GM18907 (cell line): ENCODE measurements around the gene LSMEM2.
"Not testable (repeated sequence)": the region's sequence is repeated elsewhere in the genome, so short reads cannot be mapped to it uniquely, and the experiment has no call there.

Source experiments
- ATAC-seq: cut with Tn5 transposase; IDR thresholded peaks from one replicate; pipeline ENCODE4 v1.9.1; 2021; ENCODE audit warnings: mild to moderate bottlenecking, moderate library complexity; ENCODE audit not compliant: unreplicated experiment

Gene LSMEM2

GRCh38 chr3:50264383-50264963 lies 14.4 kb upstream of the LSMEM2 start:
- no peak for ATAC-seq

DNA sequence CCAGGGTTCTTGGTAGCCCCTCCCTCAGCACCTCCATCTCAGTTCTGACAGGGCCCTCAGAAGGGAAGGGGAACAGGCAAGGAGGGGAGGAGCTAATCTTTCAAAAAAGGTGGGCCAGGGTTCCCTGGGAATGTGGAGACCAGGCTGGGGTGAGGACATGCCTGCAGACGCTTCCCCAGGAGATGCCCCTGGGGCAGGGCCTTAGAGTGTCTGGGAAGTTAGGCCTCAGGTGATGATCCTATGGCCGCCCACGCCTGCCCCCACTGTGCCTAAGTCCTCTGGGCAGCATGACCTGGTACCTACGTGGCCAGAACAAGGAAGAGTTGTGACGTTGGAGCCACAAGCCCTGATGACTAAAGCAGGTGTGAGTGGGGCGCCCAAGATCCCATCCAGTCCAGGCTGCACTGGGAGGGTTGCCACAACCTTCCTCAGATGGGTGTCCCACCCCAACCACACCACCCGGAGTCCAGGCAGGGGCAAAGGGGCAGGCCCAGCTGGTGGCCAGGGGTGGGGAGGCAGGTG lies 13.9 kb upstream of the LSMEM2 start:
- ATAC-seq: no peak

- ATAC-seq: no peak
Measured at GRCh38 chr3:50265571-50265970, 13.3 kb upstream of the LSMEM2 start.

DNA sequence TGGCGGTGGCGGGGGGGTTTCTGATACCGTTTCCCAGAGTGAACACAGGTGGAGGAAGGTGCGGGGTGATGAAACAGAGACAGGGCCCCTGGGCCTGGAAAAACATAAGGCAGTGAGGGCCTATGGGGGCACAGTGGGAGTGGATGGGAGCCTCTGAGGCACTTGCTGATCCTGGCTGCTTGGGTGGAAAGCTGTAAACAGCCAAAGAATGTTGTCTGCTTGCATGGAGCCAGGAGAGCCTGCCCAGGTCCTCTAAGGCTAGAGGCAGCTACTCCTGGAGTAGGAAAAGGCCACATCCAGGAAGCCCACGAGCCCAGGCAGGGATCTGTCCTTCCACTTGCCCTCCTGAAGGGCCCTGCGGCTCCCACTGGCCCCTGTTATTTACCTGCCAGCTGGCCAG lies 12.9 kb upstream of the LSMEM2 start:
- no peak for ATAC-seq

DNA sequence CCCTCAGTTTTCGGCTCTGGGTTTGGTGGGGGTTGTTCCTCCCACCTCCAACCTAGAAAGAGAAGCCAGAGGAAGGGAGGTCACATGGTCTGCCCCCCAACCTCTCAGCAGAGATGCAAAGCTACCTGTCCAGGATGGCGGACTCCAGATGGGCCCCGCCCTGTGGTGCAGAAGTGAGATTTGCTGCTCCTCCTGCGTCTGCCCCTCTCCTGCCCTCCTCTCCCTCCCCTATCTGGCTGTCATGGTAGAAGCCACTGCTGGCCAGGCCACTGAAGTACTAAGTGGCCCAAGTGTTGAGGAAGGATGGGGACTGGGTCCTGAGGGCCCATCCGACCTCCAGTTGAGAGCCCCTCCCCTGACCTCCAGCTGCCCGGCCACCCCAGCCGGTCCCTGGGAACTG lies 12.1 kb upstream of the LSMEM2 start:
- ATAC-seq: no peak

DNA sequence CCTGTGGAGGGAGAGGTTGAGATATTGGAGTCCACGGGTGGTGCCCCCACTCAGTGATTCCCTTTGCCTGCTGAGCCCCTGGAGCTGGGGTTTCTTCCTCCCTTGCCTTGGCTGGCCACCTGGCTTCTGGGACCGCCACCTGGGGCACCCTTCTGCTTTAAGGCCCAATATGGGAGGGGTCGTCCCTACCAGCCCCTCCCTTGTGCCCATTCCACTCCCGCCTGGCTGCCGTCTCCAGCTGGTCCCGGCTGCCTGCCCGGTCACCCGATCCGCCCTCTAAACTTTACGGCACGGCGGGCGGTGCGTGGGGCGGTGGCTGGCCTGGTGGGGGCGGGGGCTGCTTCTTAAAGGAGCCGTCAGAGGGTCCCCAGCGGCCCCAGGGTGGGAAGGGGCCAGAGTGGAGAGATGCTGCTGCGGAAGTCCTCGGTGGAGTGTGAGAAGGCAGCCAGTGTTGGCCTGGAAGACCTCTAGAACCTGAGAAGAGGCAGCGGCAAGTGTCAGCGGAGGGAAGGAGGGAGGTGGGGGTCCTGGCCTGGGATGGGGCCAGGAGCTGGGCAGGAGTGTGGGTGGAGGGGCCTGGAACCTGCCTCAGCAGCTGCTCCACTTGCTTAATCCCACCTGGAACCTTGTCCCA lies 11.5 kb upstream of the LSMEM2 start:
- ATAC-seq: no peak

- no peak for ATAC-seq
Measured at GRCh38 chr3:50268276-50268675, 10.6 kb upstream of the LSMEM2 start.

DNA sequence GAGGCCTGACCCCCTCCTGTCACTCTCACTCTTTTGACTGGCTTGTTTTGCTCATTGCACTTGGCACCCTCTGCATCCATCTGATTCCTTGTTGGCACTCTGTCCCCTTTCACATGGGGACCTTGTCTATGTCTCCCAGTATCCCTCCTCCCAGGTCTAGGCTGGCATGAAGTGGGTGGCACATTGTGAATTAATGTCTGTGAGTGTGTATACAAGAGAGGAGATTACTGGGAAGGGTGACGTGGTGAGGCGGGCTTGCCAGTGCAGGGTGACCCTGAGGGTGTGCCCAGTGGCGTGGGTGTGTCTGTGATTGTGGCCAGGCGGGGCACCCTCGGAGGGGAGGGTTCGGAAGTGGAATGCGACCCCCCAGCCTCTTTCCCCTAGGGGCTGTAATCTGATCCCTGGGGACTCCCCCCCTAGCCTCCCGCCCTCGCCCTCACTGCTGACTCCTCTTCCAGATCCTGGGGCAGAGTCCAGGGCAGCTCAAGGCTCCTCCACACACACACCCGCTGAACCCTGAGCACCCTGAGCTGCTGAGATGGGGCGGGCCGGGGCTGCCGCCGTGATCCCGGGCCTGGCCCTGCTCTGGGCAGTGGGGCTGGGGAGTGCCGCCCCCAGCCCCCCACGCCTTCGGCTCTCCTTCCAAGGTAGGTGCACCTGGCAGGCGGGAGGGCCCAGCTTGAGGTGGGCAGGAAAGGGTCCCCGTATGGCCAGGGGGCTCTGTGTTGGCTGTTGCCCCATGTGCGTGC lies 10.0 kb upstream of the LSMEM2 start, which contains the start of gene SEMA3B:
Gene SEMA3B (plus strand): TSS at position 445 of the 749 bp plus-strand sequence. CDS start 94 bp downstream, at position 539.
- no peak for ATAC-seq

DNA sequence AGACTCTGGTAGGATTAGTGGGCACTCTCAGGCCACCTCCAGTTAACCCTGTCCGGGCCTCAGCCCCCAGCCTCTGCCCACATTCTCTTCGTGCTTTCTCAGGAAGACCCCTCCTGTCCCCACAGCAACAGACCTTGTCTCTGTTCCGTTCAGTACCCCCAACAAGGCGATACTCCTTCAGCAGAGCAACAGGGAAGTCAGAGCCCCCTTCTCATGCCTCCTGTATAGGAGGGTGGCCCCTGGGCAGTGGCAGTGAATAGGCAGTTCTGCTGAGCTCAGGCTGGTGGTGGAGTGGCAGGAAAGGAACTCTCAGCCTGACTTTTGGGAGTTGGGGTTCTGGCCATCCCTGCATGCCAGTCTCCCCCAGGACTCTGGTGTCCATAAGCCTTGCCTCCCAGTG lies 9.4 kb upstream of the LSMEM2 start:
- ATAC-seq: no peak

- no peak for ATAC-seq
Measured at GRCh38 chr3:50269977-50270413, 8.9 kb upstream of the LSMEM2 start.

DNA sequence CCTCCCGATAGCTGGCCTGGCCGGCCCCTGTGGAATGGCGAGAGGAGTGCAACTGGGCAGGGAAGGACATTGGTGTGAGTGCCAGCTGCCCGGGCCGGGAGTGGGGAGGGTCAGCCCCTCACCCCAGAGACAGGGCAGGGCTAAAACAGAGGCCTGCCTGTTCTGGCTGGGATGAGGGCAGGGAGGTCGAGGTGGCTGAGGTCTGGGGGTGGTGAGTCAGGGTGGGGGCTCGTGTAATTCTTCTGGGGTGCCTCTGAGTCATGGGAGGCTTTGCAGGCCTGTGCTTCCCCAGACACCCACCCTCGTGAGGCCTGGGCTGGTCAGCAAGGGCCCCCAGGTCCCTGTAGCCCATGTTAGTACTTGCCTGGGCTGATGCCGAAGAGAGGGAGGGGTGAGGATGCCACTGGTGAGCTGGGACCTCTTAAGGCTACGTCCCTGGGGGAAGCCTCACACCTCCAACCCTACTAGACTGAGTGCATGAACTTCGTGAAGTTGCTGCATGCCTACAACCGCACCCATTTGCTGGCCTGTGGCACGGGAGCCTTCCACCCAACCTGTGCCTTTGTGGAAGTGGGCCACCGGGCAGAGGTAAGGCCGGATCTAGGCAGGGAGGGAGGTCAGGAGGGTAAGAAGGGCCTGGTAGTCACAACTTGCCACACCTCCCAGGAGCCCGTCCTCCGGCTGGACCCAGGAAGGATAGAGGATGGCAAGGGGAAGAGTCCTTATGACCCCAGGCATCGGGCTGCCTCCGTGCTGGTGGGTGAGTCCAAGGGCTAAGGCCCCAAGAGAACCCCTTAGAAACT lies 8.3 kb upstream of the LSMEM2 start:
- no peak for ATAC-seq

- ATAC-seq: no peak
Measured at GRCh38 chr3:50271314-50271936, 7.5 kb upstream of the LSMEM2 start.

DNA sequence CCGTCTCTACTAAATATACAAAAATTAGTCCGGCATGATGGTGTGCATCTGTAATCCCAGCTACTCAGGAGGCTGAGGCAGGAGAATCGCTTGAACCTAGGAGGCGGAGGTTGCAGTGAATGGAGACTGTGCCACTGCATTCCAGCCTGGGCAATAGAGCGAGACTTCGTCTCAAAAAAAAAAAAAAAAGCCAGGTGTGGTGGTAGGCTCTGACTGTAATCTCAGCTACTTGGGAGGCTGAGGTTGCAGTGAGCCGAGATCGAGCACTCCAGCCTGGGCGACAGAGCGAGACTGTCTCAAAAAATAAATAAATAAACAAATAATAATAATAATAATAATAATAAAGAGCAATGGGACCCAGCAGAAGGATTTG lies 6.4 kb upstream of the LSMEM2 start:
- not testable (repeated sequence) for ATAC-seq

DNA sequence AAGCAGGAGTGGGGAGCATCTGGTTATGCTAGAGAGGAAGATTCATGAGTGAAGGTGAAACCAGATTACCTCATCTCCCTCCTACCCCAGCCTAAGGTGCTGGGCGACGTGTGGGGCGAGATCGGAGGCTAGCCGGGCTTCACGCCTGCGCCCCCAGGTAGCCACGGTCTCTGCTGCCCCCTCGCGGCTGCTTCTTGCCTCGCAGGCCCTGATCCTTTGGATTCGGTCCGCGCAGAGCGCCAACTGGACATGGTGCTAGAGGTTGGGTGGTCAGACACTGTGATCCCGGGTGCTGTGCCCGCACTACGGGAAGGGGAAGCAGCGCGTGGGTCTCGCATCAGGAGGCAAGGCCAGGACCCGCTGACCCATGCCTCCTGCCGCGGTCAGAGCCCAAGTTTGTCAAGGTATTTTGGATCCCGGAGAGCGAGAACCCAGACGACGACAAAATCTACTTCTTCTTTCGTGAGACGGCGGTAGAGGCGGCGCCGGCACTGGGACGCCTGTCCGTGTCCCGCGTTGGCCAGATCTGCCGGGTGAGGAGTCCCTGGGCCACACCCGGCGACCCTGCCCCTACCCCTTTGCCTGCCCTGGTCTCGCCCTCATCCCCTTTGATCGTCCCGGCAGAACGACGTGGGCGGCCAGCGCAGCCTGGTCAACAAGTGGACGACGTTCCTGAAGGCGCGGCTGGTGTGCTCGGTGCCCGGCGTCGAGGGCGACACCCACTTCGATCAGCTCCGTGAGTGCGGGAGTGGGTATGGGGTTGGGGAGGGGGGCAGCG lies 5.8 kb upstream of the LSMEM2 start:
- peak; percentile 81 for ATAC-seq

GRCh38 chr3:50273689-50274065 lies 5.2 kb upstream of the LSMEM2 start:
- ATAC-seq: no peak

- no peak for ATAC-seq
Measured at GRCh38 chr3:50274371-50275104, 4.3 kb upstream of the LSMEM2 start.

GRCh38 chr3:50275141-50275995 lies 3.5 kb upstream of the LSMEM2 start:
- ATAC-seq: no peak

DNA sequence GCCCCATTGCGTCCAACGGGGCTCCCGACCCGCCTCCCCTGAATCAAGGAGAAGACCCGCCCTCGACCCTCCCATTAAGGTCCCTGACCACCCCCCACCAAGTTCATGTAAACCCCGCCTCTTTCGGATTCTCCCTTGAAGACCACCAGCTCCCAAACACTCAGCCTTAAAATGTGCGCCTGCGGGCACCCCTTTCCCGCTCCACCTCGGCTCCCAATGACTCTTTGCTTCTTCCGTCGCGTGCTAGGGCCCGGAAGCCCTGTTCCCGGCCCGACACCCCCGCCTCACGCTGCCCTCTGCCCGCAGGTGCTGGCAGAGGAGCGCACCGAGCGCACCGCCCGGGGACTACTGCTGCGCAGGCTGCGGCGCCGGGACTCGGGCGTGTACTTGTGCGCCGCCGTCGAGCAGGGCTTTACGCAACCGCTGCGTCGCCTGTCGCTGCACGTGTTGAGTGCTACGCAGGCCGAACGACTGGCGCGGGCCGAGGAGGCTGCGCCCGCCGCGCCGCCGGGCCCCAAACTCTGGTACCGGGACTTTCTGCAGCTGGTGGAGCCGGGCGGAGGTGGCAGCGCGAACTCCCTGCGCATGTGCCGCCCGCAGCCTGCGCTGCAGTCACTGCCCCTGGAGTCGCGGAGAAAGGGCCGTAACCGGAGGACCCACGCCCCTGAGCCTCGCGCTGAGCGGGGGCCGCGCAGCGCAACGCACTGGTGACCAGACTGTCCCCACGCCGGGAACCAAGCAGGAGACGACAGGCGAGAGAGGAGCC lies 2.7 kb upstream of the LSMEM2 start:
- no peak for ATAC-seq
